HFFc6 (cell line): ENCODE data around the gene GPR137C. TPM values are rescaled to one million over a fixed set of nuclear protein-coding genes. Genes with fewer than 3 reads are reported as not detected.
A peak's percentile ranks its signal among the peaks of the same experiment; 100 is the strongest.

Source experiments
- DNase-seq: peaks from one replicate; pipeline ENCODE4 v3.0.0-alpha.2; 2018
- H3K27ac Mint-ChIP-seq: 2 replicates; pipeline ENCODE4 v1.8.0; 2020; ENCODE audit warnings: mild to moderate bottlenecking, mixed read lengths
- H3K27me3 Mint-ChIP-seq: 2 replicates; pipeline ENCODE4 v1.8.0; 2021; ENCODE audit warnings: mild to moderate bottlenecking, moderate library complexity, mixed read lengths; ENCODE audit not compliant: insufficient read depth
- H3K36me3 Mint-ChIP-seq: 2 replicates; pipeline ENCODE4 v1.8.0; 2021; ENCODE audit warnings: low read depth, mixed read lengths
- H3K4me1 Mint-ChIP-seq: 2 replicates; pipeline ENCODE4 v1.8.0; 2020; ENCODE audit warnings: low read depth, mixed read lengths
- H3K4me3 Mint-ChIP-seq: 2 replicates; pipeline ENCODE4 v1.8.0; 2020; ENCODE audit warnings: mild to moderate bottlenecking, moderate library complexity, mixed read lengths
- H3K9me3 Mint-ChIP-seq: 2 replicates; pipeline ENCODE4 v1.8.0; 2020; ENCODE audit warnings: mild to moderate bottlenecking, mixed read lengths
- CTCF ChIP-seq: fragments of 200-600 bp; sonication (generic); IDR thresholded peaks from 2 replicates; pipeline ENCODE4 v1.5.0; 2021; ENCODE audit warnings: antibody characterized with exemption, mild to moderate bottlenecking
- long read RNA-seq: library from polyadenylated mRNA; unstranded; transcript quantifications from one replicate; pipeline ENCODE4 v2.0.0, GENCODE V29; 2019
- total RNA-seq, 6 experiments: library from RNA; stranded (reverse); fragmentation: NEBNext Ultra II Directional; extraction: Animal tissue kit (Norgen Biotek cat#: 25700); gene quantifications; 2 replicates in 1 of 6; 3 replicates in 5 of 6; pipeline ENCODE4 v1.2.3, GENCODE V29; 2021

The GPR137C gene
- total RNA-seq: 1 to 10 TPM in 2 of 6 experiments, under 1 TPM in 4; 0.73 to 1.1 (median 0.82) TPM
- long read RNA-seq, partial matches to known transcripts: 0 of 1 reads
- long read RNA-seq, other reads (novel, unspliced or antisense): 0 of 1 reads

GRCh38 chr14:52552063-52552988, at the start of gene GPR137C, which contains the start of gene TXNDC16:
Gene GPR137C (plus strand): TSS chr14:52552836. CDS start chr14:52553148, 312 bp downstream.
Gene TXNDC16 (minus strand): TSS chr14:52552505. CDS start chr14:52543557, 8,948 bp downstream.
- Mint-ChIP-seq H3K27me3 (no peaks in the 10 kb centered on the region), H3K4me1 (peaks cover 14% of the 10 kb centered on the region), H3K27ac (peak within 1 kb of the TSS; percentile 69), H3K9me3 (no peaks in the 10 kb centered on the region), H3K36me3 (no peaks in the 10 kb centered on the region), H3K4me3 (peak within 1 kb of the TSS; percentile 93)
- TF ChIP-seq CTCF: no peak
- peak; percentile 99 for DNase-seq

GRCh38 chr14:52513249-52513648, 39.4 kb upstream of the GPR137C start:
- H3K4me3 Mint-ChIP-seq: no peak overlapping the region
- TF ChIP-seq CTCF: no peak
- no peaks in the 10 kb centered on the region for H3K27me3 Mint-ChIP-seq
- H3K27ac Mint-ChIP-seq: no peak overlapping the region
- DNase-seq: no peak
- H3K4me1 Mint-ChIP-seq: no peaks in the 10 kb centered on the region
- no peaks in the 10 kb centered on the region for H3K9me3 Mint-ChIP-seq
- no peaks in the 10 kb centered on the region for H3K36me3 Mint-ChIP-seq

- H3K9me3 Mint-ChIP-seq: no peaks in the 10 kb centered on the region
- TF ChIP-seq CTCF: no peak
- H3K4me1 Mint-ChIP-seq: no peaks in the 10 kb centered on the region
- H3K27ac Mint-ChIP-seq: no peak overlapping the region
- no peak for DNase-seq
- no peak overlapping the region for H3K4me3 Mint-ChIP-seq
- H3K27me3 Mint-ChIP-seq: no peaks in the 10 kb centered on the region
- H3K36me3 Mint-ChIP-seq: no peaks in the 10 kb centered on the region
Observed at GRCh38 chr14:52514046-52514811, 38.4 kb upstream of the GPR137C start.

GRCh38 chr14:52522033-52522432, 30.6 kb upstream of the GPR137C start:
- H3K27ac Mint-ChIP-seq: no peak overlapping the region
- H3K4me1 Mint-ChIP-seq: no peaks in the 10 kb centered on the region
- no peaks in the 10 kb centered on the region for H3K36me3 Mint-ChIP-seq
- no peaks in the 10 kb centered on the region for H3K27me3 Mint-ChIP-seq
- no peak for TF ChIP-seq CTCF
- H3K9me3 Mint-ChIP-seq: no peaks in the 10 kb centered on the region
- H3K4me3 Mint-ChIP-seq: no peak overlapping the region
- no peak for DNase-seq

GRCh38 chr14:52522581-52523345, 29.9 kb upstream of the GPR137C start:
- DNase-seq: no peak

More at GRCh38 chr14:52522581-52523345, 29.9 kb upstream of the GPR137C start:
- Mint-ChIP-seq H3K4me1 (no peaks in the 10 kb centered on the region), H3K36me3 (no peaks in the 10 kb centered on the region), H3K9me3 (no peaks in the 10 kb centered on the region), H3K27ac (no peak overlapping the region), H3K4me3 (no peak overlapping the region), H3K27me3 (no peaks in the 10 kb centered on the region)
- TF ChIP-seq CTCF: no peak
